GM12864 (cell line): Measurements from ENCODE around the gene ERICH4.
A peak's percentile ranks its signal among the peaks of the same experiment; 100 is the strongest.

Experiments used
- DNase-seq: peaks from one replicate; pipeline ENCODE4 v3.0.0-alpha.2; 2011; ENCODE audit warnings: low read depth
- H3K4me3 ChIP-seq: 2 replicates; pipeline ENCODE4 v1.5.1; 2011; ENCODE audit warnings: mild to moderate bottlenecking, low read depth, low read length, control low read depth
- TF ChIP-seq, protein P1 (sequence below): IDR thresholded peaks from 2 replicates; pipeline ENCODE4 v1.5.1; 2011; ENCODE audit warnings: low read depth, mild to moderate bottlenecking, moderate library complexity, low read length, control low read depth, inconsistent platforms; ENCODE audit errors: missing control alignments

ERICH4 gene

DNA sequence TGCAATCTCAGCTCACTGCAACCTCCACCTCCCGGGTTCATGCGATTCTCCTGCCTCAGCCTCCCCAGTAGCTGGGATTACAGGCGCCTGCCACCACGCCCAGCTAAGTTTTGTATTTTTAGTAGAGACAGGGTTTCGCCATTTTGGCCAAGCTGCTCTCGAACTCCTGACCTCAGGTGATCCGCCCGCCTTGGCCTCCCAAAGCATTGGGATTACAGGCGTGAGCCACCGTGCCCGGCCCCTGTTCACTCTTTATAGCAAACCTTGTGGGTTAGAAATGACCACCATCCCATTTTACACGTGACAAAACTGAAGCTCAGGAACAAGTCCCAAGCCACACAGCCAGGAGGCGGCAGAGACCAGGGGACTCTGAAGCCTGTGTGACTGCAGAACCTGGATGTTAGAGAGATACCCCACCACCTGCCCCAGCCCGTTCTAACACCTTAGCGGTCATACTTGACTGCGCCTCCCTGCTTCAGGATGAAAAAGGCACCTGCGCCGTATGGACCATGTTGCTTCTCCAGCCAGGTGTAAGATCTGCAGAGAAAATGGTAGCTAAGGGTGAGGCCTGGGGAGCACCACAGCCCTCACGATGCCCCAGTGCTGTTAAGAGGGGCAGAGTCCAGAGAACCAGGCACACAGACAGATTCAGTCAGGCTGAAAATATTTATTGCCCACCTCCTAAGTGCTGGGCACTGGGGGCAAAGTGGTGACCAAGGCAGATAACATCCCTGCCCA, 6.9 kb upstream of the ERICH4 start:
- H3K4me3 ChIP-seq = no peak overlapping the region
- TF ChIP-seq, protein P1, sequence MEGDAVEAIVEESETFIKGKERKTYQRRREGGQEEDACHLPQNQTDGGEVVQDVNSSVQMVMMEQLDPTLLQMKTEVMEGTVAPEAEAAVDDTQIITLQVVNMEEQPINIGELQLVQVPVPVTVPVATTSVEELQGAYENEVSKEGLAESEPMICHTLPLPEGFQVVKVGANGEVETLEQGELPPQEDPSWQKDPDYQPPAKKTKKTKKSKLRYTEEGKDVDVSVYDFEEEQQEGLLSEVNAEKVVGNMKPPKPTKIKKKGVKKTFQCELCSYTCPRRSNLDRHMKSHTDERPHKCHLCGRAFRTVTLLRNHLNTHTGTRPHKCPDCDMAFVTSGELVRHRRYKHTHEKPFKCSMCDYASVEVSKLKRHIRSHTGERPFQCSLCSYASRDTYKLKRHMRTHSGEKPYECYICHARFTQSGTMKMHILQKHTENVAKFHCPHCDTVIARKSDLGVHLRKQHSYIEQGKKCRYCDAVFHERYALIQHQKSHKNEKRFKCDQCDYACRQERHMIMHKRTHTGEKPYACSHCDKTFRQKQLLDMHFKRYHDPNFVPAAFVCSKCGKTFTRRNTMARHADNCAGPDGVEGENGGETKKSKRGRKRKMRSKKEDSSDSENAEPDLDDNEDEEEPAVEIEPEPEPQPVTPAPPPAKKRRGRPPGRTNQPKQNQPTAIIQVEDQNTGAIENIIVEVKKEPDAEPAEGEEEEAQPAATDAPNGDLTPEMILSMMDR = no peak
- DNase-seq = no peak

DNA sequence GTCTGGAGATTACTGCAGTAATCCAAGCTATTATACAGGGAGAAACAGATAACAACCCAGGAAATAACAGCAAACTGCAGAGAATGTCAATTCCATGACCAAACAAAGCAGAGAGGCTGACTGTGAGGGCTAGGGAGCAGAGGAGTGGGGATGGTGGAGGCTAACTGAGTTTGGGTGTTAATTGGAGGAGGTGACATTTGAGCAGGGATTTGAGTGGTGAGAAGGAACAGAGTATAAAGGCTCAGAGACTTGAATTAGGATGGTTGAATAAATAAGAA, 6.3 kb upstream of the ERICH4 start:
- DNase-seq = no peak
- TF ChIP-seq, protein P1 = no peak

DNA sequence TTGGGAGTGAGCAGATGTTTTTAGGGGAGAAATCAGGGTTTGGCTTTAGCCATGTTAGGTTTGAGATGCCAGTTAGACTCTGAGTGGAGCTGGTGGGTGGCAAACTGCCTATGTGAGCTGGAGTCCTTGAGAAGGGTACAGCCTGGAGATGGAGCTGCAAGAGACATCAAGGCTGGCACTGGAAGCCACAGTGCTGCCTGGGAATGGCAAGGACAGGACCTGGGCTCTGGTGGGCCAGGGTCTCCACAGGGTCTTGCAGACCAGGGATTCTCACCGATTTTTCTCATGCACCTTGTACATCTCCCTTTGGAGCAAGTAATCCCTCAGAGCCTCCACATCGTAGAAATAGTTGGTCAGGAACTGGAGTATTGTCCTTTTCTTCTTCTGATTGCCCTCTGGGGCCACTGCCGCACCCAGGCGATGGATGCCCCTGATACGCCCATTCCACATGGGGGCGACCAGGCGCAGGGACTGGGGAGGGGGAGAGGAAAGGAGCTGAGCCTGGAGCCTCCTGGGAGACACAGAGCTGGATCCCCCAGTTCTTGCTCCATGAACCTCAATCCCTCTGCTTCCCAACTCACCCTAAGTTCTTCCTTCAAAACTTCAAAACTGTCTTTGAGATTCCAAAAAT, 4.9 kb upstream of the ERICH4 start:
- TF ChIP-seq, protein P1 = no peak
- no peak for DNase-seq
- no peak overlapping the region for H3K4me3 ChIP-seq

More for the DNA sequence above, 6.3 kb upstream of the ERICH4 start:
- H3K4me3 ChIP-seq = no peak overlapping the region

DNA sequence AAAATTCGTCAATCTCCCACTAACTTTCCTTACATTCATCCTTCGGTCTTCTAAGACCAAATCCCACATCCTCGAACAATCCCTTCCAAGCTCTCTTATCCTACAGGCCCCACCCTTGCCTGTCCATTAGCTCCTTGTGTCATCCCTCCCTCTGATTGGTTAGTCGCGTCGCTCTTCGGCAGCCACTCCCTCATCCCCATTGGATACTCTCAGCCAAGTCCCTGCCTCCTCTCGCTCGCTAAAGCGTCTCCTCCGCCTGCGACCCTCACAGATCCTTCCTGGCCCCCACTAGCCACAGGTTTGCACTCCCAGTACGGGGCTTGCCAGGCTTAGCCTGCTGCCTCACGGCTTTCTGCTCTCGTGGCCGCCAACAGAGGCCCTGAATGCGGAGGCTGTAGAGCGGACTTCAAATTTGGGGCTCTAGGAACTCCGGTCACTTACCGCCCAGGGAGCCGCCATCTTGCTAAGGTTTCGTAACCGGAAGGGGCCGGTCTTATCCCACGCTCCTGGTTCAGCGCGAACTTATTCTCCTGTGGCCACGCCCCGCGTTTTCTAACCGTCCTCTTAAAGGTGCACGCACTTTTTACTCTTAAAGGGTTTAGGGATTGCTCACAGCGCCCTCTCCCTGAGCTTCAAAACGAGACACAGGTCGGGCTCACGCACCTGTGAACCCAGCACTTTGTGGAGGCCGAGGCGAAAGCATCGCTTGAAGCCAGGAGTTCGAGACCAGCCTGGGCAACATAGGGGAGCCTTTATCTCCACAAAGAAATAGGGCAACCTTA, 3.3 kb upstream of the ERICH4 start, which contains the start of gene DMAC2:
Gene DMAC2 (minus strand): TSS at position 472 of the 782 bp plus-strand sequence. CDS start 13 bp downstream, at position 459.
- TF ChIP-seq, protein P1 = peak; percentile 66
- peak; percentile 98 for DNase-seq
- H3K4me3 ChIP-seq = peak within 1 kb of the TSS; percentile 75

DNA sequence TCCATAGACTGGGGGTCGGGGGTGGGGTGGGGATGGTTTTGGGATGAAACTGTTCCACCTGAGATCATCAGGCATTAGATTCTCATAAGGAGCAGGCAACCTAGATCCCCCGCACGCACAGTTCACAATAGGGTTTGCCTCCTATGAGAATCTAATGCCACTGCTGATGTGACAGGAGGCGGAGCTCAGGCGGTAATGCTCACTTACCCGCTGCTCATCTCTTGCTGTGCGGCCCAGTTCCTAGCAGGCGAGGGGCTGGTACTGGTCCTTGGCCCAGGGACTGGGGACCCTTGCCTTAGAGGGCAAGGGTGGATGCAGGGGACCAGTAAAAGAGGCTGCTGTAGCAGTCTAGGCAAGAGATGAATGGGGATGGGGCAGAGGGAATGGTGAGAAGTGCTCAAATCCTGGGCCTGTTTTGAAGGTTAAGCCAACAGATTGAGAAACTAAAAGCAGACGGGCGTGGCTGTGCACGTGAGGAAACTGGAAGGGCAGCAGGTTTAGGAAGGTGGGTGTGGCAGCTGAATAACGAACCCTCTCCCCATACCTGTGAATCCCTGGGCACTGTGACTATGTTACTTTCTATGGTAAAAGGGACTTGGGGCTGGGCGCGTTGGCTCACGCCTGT, 1.5 kb upstream of the ERICH4 start:
- no peak for DNase-seq
- TF ChIP-seq, protein P1 = no peak
- no peak overlapping the region for H3K4me3 ChIP-seq

DNA sequence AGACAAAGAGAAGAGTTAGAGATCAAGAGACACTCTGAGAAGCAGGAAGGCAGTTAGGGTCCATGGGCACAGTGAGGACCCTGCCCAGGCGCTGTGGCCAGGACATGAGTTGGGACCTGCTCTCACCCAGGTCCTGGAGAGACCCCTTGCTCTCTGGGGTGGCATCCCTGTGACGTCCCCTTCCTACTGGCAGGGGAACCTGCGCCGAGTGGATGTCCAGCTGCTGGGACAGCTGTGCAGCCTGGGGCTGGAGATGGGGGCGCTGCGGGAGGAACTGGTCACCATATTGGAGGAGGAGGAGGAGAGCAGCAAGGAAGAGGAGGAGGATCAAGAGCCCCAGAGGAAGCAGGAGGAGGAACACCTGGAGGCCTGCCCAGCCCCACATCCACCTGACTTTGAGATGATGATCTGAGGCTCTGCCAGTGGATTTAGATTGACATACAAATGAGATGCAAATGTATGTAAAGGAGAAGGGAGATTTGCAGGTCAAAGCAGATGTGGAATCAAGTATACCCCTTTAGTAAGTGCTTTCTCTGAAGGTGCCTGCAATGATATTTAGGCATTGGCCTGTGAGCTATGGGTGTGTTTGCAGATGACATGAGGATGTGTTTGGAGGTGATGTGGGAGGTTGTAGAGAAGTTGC, 978 bp downstream of the ERICH4 start:
- TF ChIP-seq, protein P1 = peak; percentile 4
- no peak for DNase-seq
- H3K4me3 ChIP-seq = no peak overlapping the region
